ENCODE data around the gene ACOT12.
"Not testable (repeated sequence)": the region's sequence is repeated elsewhere in the genome, so short reads cannot be mapped to it uniquely, and the experiment has no call there.

ACOT12 gene

GRCh38 chr5:81393783-81394718 is at the start of gene ACOT12:
ACOT12 (minus strand) TSS chr5:81394134; CDS start chr5:81394114, 20 bp downstream.
- no peak for DNase-seq (ENCODE audit: low read depth)

GRCh38 chr5:81435023-81435422 is 41.1 kb upstream of the ACOT12 start:
- DNase-seq (ENCODE audit: low read depth): no peak

GRCh38 chr5:81429985-81430384 is 36.1 kb upstream of the ACOT12 start:
- DNase-seq (ENCODE audit: low read depth): no peak

- DNase-seq (ENCODE audit: low read depth): no peak
Observed at GRCh38 chr5:81429363-81429762, 35.4 kb upstream of the ACOT12 start.

- DNase-seq (ENCODE audit: low read depth): no peak
Observed at GRCh38 chr5:81428861-81429260, 34.9 kb upstream of the ACOT12 start.

- no peak for DNase-seq (ENCODE audit: low read depth)
Observed at GRCh38 chr5:81428446-81428845, 34.5 kb upstream of the ACOT12 start.

GRCh38 chr5:81427566-81427965 is 33.6 kb upstream of the ACOT12 start:
- DNase-seq (ENCODE audit: low read depth): no peak

GRCh38 chr5:81426359-81427030 is 32.6 kb upstream of the ACOT12 start:
- no peak for DNase-seq (ENCODE audit: low read depth)

GRCh38 chr5:81425569-81425968 is 31.6 kb upstream of the ACOT12 start:
- DNase-seq (ENCODE audit: low read depth): no peak

- no peak for DNase-seq (ENCODE audit: low read depth)
Observed at GRCh38 chr5:81424728-81425127, 30.8 kb upstream of the ACOT12 start.

- no peak for DNase-seq (ENCODE audit: low read depth)
Observed at GRCh38 chr5:81422671-81423070, 28.7 kb upstream of the ACOT12 start.

- DNase-seq (ENCODE audit: low read depth): no peak
Observed at GRCh38 chr5:81420039-81420667, 26.2 kb upstream of the ACOT12 start.

GRCh38 chr5:81418606-81419005 is 24.7 kb upstream of the ACOT12 start:
- DNase-seq (ENCODE audit: low read depth): no peak

GRCh38 chr5:81417052-81417451 is 23.1 kb upstream of the ACOT12 start:
- DNase-seq (ENCODE audit: low read depth): no peak

GRCh38 chr5:81409896-81410295 is 16.0 kb upstream of the ACOT12 start:
- DNase-seq (ENCODE audit: low read depth): no peak

- DNase-seq (ENCODE audit: low read depth): no peak
Observed at GRCh38 chr5:81409361-81409760, 15.4 kb upstream of the ACOT12 start.

- no peak for DNase-seq (ENCODE audit: low read depth)
Observed at GRCh38 chr5:81408496-81408895, 14.6 kb upstream of the ACOT12 start.

- not testable (repeated sequence) for DNase-seq (ENCODE audit: low read depth)
Observed at GRCh38 chr5:81407811-81408210, 13.9 kb upstream of the ACOT12 start.

- DNase-seq (ENCODE audit: low read depth): no peak
Observed at GRCh38 chr5:81405126-81405891, 11.4 kb upstream of the ACOT12 start.

- no peak for DNase-seq (ENCODE audit: low read depth)
Observed at GRCh38 chr5:81402192-81402930, 8.4 kb upstream of the ACOT12 start.

- DNase-seq (ENCODE audit: low read depth): no peak
Observed at GRCh38 chr5:81401266-81401665, 7.3 kb upstream of the ACOT12 start.

Data from activated T-cell treated with anti-CD3 and anti-CD28 coated beads for 1 hour (primary cell).